Bronchial epithelial cell (primary cell): ENCODE measurements around the gene LIM2. TPM values are rescaled to one million over a fixed set of nuclear protein-coding genes. Genes with fewer than 3 reads are reported as not detected.

ENCODE experiments used
- DNase-seq: peaks from one replicate; pipeline ENCODE4 v3.0.0-alpha.2; 2010; ENCODE audit warnings: low read depth
- FAIRE-seq: peaks from 2 replicates; lab custom pipeline; 2011; peaks lifted over from hg19 to GRCh38; lab: Jason Lieb, UNC
- H3K27me3 ChIP-seq: 2 replicates; pipeline ENCODE4 v1.5.1; 2011; ENCODE audit warnings: low read length; ENCODE audit not compliant: control insufficient read depth, insufficient read depth
- H3K36me3 ChIP-seq: 2 replicates; pipeline ENCODE4 v1.5.1; 2011; ENCODE audit warnings: low read length; ENCODE audit not compliant: control insufficient read depth, insufficient read depth
- H3K4me3 ChIP-seq: 2 replicates; pipeline ENCODE4 v1.5.1; 2011; ENCODE audit warnings: mild to moderate bottlenecking, low read depth, low read length, control low read depth
- total RNA-seq: library from RNA; depleted of rRNA; stranded (reverse); fragments of >200 nt; gene quantifications from 2 replicates; pipeline ENCODE4 v1.2.1, GENCODE V29; 2014
- TF ChIP-seq, protein P1 (sequence below): IDR thresholded peaks from 2 replicates; pipeline ENCODE4 v1.5.1; 2011; ENCODE audit warnings: mild to moderate bottlenecking, moderate library complexity, low read length, control low read depth, inconsistent platforms; ENCODE audit not compliant: insufficient read depth, severe bottlenecking

The LIM2 gene
- total RNA-seq, 1 donor from 2014 or later: not detected

DNA sequence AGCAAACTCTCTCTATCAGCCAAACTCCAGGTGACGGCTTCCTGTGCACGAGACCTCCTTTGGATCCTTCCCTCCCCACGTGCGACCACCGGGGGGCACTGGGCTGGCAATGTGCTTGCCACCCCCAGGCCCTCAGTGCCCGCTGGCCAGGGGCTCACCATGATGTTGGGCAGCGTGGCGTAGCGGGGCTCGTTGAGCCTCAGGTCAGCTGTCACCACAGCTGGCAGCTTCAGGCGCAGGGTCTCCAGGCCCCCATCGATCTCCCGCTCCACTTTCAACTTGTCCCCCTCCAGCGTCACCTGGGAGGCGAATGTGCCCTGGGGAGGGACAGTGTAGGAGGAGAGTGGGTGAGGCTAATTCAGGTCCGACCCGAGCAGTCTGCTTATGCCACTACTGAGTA is 41.0 kb downstream of the LIM2 start:
- Histone ChIP-seq H3K36me3 (peaks cover 4% of the 10 kb centered on the region), H3K4me3 (no peak overlapping the region), H3K27me3 (no peaks in the 10 kb centered on the region)
- DNase-seq: no peak
- FAIRE-seq: no peak
- TF ChIP-seq, protein P1, sequence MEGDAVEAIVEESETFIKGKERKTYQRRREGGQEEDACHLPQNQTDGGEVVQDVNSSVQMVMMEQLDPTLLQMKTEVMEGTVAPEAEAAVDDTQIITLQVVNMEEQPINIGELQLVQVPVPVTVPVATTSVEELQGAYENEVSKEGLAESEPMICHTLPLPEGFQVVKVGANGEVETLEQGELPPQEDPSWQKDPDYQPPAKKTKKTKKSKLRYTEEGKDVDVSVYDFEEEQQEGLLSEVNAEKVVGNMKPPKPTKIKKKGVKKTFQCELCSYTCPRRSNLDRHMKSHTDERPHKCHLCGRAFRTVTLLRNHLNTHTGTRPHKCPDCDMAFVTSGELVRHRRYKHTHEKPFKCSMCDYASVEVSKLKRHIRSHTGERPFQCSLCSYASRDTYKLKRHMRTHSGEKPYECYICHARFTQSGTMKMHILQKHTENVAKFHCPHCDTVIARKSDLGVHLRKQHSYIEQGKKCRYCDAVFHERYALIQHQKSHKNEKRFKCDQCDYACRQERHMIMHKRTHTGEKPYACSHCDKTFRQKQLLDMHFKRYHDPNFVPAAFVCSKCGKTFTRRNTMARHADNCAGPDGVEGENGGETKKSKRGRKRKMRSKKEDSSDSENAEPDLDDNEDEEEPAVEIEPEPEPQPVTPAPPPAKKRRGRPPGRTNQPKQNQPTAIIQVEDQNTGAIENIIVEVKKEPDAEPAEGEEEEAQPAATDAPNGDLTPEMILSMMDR: no peak

DNA sequence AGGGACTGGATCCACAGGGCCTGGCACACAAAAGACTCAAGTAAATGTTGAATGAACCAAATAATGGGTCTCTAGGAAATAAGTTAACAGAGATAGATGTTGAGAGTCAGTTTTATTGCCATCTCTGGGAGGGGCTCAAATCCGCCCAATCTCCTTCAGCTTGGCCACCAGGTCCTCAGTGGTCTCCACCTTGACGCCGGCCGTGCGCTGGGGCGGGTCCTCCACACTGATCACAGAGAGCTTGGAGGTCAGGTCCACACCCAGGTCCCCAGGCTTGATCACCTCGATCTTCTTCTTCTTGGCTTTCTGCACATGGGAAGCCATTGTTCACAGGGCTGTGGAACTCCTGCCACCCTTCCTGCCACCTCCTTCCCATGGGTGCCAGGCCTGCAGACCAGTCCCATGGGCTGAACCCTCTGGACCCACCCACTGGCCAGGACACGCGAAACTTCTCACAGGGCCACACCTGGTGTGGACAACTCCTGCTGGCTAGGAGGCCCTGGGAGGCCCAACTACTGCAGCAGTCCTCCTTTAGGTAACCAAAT is 42.6 kb downstream of the LIM2 start:
- H3K4me3 ChIP-seq: no peak overlapping the region
- DNase-seq (no peak), FAIRE-seq (no peak)
- TF ChIP-seq, protein P1: no peak
- peaks cover 3% of the 10 kb centered on the region for H3K36me3 ChIP-seq
- no peaks in the 10 kb centered on the region for H3K27me3 ChIP-seq

DNA sequence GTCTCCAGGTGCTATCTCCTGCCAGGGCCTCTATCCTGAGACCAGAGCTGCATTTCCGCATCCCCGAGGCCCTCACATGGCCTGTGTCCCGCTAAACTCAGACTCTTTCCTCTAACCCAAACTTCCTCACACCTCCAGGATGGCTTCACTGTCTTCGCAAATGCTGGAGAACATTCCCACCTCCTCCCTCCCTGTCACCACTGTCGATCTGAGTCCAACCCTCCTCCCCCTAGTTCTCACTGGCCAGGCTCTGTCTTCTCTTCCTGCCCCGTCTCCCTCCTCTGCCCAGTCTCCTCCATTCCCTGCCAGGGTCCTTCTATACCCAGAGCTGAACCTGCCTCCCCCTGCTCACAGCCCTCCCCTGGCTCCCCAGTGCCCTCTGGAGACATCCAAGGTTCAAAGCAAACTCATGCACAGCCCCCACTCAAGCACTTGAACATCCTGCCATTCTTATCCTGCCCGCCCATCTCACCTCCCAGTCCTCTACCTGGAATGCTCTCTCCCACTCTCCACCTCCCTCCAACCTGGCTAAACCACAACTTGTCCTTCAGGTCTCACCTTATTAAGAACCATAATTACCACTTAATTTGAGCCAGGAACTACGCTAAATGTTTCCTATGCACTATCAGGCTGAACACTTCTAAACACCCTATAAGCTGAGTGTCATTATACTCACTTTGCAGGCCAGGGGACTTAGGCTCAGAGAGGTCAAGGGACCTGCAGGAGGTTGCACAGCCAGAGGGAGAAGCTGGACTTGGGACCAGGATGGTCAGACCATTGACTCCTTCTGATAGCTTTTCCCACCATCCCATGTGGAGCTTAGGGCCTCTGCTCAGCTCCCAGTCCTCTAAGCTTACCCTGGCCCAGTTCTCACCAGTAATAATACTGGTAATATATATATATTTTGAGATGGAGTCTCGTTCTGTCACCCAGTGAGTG is 44.9 kb downstream of the LIM2 start:
- FAIRE-seq (no peak), DNase-seq (no peak)
- Histone ChIP-seq H3K36me3 (peaks cover 3% of the 10 kb centered on the region), H3K4me3 (no peak overlapping the region), H3K27me3 (no peaks in the 10 kb centered on the region)
- TF ChIP-seq, protein P1: no peak

DNA sequence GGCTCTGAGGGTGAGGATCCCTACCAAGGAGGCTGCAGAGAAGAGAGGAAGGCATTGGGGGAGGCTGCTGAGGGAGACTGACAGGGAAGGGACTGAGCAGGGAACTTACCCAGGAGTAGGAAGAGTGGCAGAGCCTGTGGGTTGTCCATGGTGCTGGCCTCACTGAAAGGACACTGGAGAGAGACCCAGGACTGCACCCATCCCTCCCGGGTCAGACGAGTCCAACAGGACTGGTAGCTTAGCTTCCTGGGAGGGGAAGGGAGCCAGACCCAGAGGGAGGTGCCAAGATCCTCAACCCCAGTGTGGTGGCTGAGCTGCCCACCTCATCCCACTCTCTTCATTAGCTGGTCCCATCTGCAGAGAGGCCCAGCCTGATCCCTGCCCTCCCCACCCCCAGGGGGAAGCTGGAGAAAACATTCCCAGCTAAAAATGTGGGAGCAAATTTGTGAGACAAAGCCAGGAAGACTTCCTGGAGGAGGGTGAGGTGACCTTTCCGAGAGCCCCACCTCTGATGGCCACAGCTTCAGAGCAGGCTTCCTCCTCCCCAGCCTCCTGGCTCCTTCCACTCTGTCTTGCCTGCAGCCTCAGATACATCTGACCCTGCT is 45.7 kb downstream of the LIM2 start, which contains the start of gene VSIG10L:
VSIG10L (minus strand) TSS at position 164 of the 605 bp plus-strand sequence; CDS start at position 149, 15 bp downstream.
- H3K36me3 ChIP-seq: peaks cover 3% of the 10 kb centered on the region

DNA sequence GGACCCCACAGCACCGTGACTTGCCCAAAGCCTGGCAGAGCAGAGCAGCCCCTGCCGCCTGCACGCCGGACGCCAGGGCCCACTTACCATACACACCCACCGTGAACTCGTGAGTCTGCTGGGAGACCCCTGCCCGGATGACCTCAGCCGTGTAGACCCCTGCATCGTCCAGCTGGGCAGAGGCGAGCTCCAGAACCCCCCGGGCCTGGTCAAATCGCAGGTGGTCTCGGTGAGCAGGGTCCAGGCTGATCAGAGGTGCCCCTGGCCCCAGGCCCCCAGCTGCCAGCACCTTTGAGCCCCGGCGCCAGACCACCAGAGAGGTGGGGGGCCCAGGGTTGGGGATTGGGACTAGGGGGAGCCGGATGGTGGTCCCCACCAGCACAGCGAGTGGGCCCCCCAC is 46.7 kb downstream of the LIM2 start:
- DNase-seq (no peak), FAIRE-seq (no peak)
- TF ChIP-seq, protein P1: no peak
- Histone ChIP-seq H3K4me3 (no peak overlapping the region), H3K27me3 (no peaks in the 10 kb centered on the region), H3K36me3 (peaks cover 2% of the 10 kb centered on the region)

More for the DNA sequence above, 45.7 kb downstream of the LIM2 start, which contains the start of gene VSIG10L:
- H3K27me3 ChIP-seq: no peaks in the 10 kb centered on the region
- FAIRE-seq: no peak
- no peak within 1 kb of the TSS for H3K4me3 ChIP-seq
- no peak for DNase-seq
- TF ChIP-seq, protein P1: no peak
